Mammary epithelial cell (primary cell): ENCODE results near the gene AHSA1.

ENCODE experiments used
- EZH2 ChIP-seq: IDR thresholded peaks from 2 replicates; pipeline ENCODE4 v1.6.1; 2012; ENCODE audit warnings: low read length, inconsistent platforms, borderline replicate concordance
- TF ChIP-seq, protein P1 (sequence below), 2 donors: IDR thresholded peaks in 1 of 2; conservative IDR thresholded peaks in 1 of 2; 2 replicates each; pipeline ENCODE4 v1.5.1; 2011 to 2012; ENCODE audit warnings: inconsistent platforms in 2 of 2, low read length in 2 of 2, mild to moderate bottlenecking in 2 of 2, control low read depth in 1 of 2, low read depth in 1 of 2; ENCODE audit not compliant: insufficient read depth in 1 of 2; ENCODE audit errors: extremely low read depth in 1 of 2

DNA sequence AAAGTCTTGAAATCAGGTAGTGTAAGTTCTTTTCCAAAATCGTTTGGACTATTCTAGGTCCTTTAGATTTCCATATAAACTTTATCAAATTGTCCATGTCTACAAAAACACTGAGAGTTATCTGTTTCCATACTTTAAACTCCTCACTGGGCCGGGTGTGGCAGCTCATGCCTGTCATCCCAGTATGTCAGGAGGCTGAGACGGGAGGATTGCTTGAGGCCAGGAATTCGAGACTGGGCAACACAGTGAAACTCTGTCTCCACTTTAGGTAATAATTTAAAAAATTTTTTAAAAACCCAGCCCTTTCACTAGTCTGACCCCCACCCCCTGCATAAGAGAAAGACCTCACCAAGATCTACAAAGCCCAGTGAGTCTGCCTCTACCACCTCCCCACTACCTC, 47.1 kb downstream of the AHSA1 start:
- TF ChIP-seq, protein P1, sequence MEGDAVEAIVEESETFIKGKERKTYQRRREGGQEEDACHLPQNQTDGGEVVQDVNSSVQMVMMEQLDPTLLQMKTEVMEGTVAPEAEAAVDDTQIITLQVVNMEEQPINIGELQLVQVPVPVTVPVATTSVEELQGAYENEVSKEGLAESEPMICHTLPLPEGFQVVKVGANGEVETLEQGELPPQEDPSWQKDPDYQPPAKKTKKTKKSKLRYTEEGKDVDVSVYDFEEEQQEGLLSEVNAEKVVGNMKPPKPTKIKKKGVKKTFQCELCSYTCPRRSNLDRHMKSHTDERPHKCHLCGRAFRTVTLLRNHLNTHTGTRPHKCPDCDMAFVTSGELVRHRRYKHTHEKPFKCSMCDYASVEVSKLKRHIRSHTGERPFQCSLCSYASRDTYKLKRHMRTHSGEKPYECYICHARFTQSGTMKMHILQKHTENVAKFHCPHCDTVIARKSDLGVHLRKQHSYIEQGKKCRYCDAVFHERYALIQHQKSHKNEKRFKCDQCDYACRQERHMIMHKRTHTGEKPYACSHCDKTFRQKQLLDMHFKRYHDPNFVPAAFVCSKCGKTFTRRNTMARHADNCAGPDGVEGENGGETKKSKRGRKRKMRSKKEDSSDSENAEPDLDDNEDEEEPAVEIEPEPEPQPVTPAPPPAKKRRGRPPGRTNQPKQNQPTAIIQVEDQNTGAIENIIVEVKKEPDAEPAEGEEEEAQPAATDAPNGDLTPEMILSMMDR (conservative IDR thresholded peaks at IDR 0.05 in 1 of 2, IDR thresholded peaks at IDR 0.05 in 1 of 2; ENCODE audit: extremely low read depth in 1 of 2, insufficient read depth in 1 of 2, low read depth in 1 of 2, low read length in 2 of 2): no peak
- no peak for TF ChIP-seq EZH2
